ENCODE results near the gene RSBN1L. TPM values are rescaled to one million over a fixed set of nuclear protein-coding genes. Genes with fewer than 3 reads are reported as not detected.

The RSBN1L gene
- total RNA-seq, 1 experiment from 2014 or later: 23.2 TPM

DNA sequence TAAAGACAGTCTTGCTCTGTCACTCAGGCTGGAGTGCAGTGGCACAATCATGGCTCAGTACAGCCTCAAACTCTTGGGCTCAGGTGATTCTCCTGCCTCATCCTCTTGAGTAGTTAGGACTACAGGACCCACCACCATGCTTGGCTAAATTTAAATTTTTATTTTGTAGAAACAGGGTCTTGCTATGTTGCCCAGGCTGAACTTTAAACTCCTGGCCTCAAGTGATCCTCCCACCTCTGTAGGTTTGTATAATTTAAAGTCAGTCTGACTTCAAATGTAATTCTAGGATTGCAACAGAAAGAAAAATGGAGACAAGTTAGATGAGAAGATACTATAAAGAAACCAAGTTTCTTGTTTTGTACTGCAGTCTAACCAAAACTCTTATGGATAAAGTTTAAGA is 90.5 kb downstream of the RSBN1L start:
- Histone ChIP-seq H3K27me3 (replicated peaks; ENCODE audit: insufficient read depth, low read depth, low read length, poor library complexity) (no peaks in the 10 kb centered on the region), H3K36me3 (ENCODE audit: insufficient read depth, low read length, poor library complexity, severe bottlenecking) (no peaks in the 10 kb centered on the region), H3K27ac (ENCODE audit: low read depth, low read length, poor library complexity, severe bottlenecking) (no peak overlapping the region), H3K9me3 (ENCODE audit: low read depth, low read length, poor library complexity, severe bottlenecking) (peaks cover 8% of the 10 kb centered on the region), H3K4me3 (ENCODE audit: low read depth, low read length, poor library complexity, severe bottlenecking) (no peak overlapping the region), H3K4me1 (ENCODE audit: insufficient read depth, low read length, poor library complexity, severe bottlenecking) (no peaks in the 10 kb centered on the region)
- no peak for DNase-seq (ENCODE audit: low spot score)
- TF ChIP-seq EZH2 (IDR thresholded peaks at IDR 0.05; ENCODE audit: borderline replicate concordance, low read depth, low read length, poor library complexity, severe bottlenecking): no peak
- TF ChIP-seq, protein P1, sequence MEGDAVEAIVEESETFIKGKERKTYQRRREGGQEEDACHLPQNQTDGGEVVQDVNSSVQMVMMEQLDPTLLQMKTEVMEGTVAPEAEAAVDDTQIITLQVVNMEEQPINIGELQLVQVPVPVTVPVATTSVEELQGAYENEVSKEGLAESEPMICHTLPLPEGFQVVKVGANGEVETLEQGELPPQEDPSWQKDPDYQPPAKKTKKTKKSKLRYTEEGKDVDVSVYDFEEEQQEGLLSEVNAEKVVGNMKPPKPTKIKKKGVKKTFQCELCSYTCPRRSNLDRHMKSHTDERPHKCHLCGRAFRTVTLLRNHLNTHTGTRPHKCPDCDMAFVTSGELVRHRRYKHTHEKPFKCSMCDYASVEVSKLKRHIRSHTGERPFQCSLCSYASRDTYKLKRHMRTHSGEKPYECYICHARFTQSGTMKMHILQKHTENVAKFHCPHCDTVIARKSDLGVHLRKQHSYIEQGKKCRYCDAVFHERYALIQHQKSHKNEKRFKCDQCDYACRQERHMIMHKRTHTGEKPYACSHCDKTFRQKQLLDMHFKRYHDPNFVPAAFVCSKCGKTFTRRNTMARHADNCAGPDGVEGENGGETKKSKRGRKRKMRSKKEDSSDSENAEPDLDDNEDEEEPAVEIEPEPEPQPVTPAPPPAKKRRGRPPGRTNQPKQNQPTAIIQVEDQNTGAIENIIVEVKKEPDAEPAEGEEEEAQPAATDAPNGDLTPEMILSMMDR (conservative IDR thresholded peaks at IDR 0.05; ENCODE audit: low read depth, low read length): no peak
- intact Hi-C loops (cut with micrococcal nuclease; ENCODE audit: unreplicated experiment): no loop called here
- ChIA-PET POLR2A (ENCODE audit: low non-redundant PET) (no interaction called here), CTCF (no interaction called here)
- no TSS peak for BruUV-seq (replicated peaks)

DNA sequence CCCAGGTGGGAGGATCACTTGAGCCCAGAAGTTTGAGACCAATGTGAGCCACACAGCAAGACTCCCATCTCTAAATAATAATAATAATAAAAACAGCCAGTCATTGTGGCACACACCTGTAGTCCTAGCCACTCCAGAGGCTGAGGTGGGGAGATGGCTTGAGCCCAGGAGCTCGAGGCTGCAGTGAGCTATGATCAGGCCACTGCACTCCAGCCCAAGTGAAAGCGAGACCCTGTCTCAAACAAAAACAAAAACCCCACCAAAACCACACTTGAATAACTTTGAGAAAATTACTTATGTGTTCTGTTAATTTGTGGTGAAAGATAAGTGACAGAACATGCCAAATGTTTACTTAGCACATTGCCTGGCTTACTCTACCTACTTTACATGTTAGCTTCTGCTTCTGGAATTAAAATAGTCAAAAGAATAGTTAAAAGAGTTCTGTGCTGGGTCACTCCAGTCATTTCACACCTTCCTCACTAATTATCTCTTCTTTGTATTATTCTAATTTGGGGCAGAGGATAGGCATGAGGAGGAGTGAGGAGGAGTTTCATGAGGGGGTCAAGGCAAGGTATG is 92.2 kb downstream of the RSBN1L start:
- no peak for DNase-seq (ENCODE audit: low spot score)
- H3K36me3 ChIP-seq (ENCODE audit: insufficient read depth, low read length, poor library complexity, severe bottlenecking): no peaks in the 10 kb centered on the region
- no peak overlapping the region for H3K27ac ChIP-seq (ENCODE audit: low read depth, low read length, poor library complexity, severe bottlenecking)
- H3K4me3 ChIP-seq (ENCODE audit: low read depth, low read length, poor library complexity, severe bottlenecking): no peak overlapping the region
- TF ChIP-seq, protein P1 (conservative IDR thresholded peaks at IDR 0.05; ENCODE audit: low read depth, low read length): no peak
- no peak for TF ChIP-seq EZH2 (IDR thresholded peaks at IDR 0.05; ENCODE audit: borderline replicate concordance, low read depth, low read length, poor library complexity, severe bottlenecking)
- CTCF ChIA-PET: no interaction called here
- H3K27me3 ChIP-seq (replicated peaks; ENCODE audit: insufficient read depth, low read depth, low read length, poor library complexity): no peaks in the 10 kb centered on the region
- intact Hi-C loops (cut with micrococcal nuclease; ENCODE audit: unreplicated experiment): no loop called here
- no peaks in the 10 kb centered on the region for H3K4me1 ChIP-seq (ENCODE audit: insufficient read depth, low read length, poor library complexity, severe bottlenecking)
- POLR2A ChIA-PET (ENCODE audit: low non-redundant PET): no interaction called here
- no TSS peak for BruUV-seq (replicated peaks)
- H3K9me3 ChIP-seq (ENCODE audit: low read depth, low read length, poor library complexity, severe bottlenecking): peaks cover 8% of the 10 kb centered on the region

DNA sequence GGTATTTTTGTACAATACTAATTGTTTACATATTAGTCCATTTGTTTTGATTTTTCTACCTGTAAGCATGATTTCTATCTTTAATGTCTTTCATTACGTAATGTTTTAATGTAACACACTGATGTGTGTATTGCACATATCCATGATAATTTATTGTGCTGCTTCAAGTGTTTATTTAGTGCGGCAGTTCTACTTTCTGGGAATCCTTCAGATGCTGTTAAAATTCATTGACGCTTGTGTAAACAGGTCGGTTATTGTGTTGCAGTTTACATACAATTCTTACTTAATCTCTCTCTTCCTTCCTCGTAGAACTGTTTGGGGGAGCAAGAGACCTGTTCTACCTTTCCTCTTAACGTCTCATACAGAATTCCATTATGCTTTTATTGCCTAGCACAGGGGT is 95.1 kb downstream of the RSBN1L start:
- intact Hi-C loops (cut with micrococcal nuclease; ENCODE audit: unreplicated experiment): loop anchor here (10.0 kb wide), 1 partner anchor 143 kb away; no protein-coding TSS in a partner anchor
- H3K9me3 ChIP-seq (ENCODE audit: low read depth, low read length, poor library complexity, severe bottlenecking): no peaks in the 10 kb centered on the region
- H3K36me3 ChIP-seq (ENCODE audit: insufficient read depth, low read length, poor library complexity, severe bottlenecking): peaks cover 4% of the 10 kb centered on the region
- no TSS peak for BruUV-seq (replicated peaks)
- no peaks in the 10 kb centered on the region for H3K27me3 ChIP-seq (replicated peaks; ENCODE audit: insufficient read depth, low read depth, low read length, poor library complexity)
- ChIA-PET CTCF (no interaction called here), POLR2A (ENCODE audit: low non-redundant PET) (no interaction called here)
- no peaks in the 10 kb centered on the region for H3K4me1 ChIP-seq (ENCODE audit: insufficient read depth, low read length, poor library complexity, severe bottlenecking)
- DNase-seq (ENCODE audit: low spot score): no peak
- H3K4me3 ChIP-seq (ENCODE audit: low read depth, low read length, poor library complexity, severe bottlenecking): no peak overlapping the region
- TF ChIP-seq, protein P1 (conservative IDR thresholded peaks at IDR 0.05; ENCODE audit: low read depth, low read length): no peak
- TF ChIP-seq EZH2 (IDR thresholded peaks at IDR 0.05; ENCODE audit: borderline replicate concordance, low read depth, low read length, poor library complexity, severe bottlenecking): no peak
- no peak overlapping the region for H3K27ac ChIP-seq (ENCODE audit: low read depth, low read length, poor library complexity, severe bottlenecking)
